Osteoblast (primary cell): ENCODE results near the gene CGRRF1. TPM values are rescaled to one million over a fixed set of nuclear protein-coding genes. Genes with fewer than 3 reads are reported as not detected.

ENCODE experiments used
- DNase-seq: peaks from one replicate; pipeline ENCODE4 v3.0.0; 2011; ENCODE audit warnings: low spot score, mixed read lengths; ENCODE audit not compliant: insufficient read length; ENCODE audit errors: missing footprints
- H2AFZ ChIP-seq: 2 replicates; pipeline ENCODE4 v1.6.0; 2011; ENCODE audit warnings: mild to moderate bottlenecking, low read length
- H3K27ac ChIP-seq: 2 replicates; pipeline ENCODE4 v1.5.1; 2011; ENCODE audit warnings: mild to moderate bottlenecking, low read depth, low read length, moderate library complexity
- H3K27me3 ChIP-seq: 2 replicates; pipeline ENCODE4 v1.6.0; 2012; ENCODE audit warnings: mild to moderate bottlenecking, control low read depth, inconsistent platforms, low read length, moderate library complexity; ENCODE audit not compliant: insufficient read depth
- H3K36me3 ChIP-seq: 2 replicates; pipeline ENCODE4 v1.5.1; 2011; ENCODE audit warnings: mild to moderate bottlenecking, low read length, control low read depth, moderate library complexity; ENCODE audit not compliant: insufficient read depth
- H3K4me1 ChIP-seq: 2 replicates; pipeline ENCODE4 v1.5.1; 2011; ENCODE audit warnings: mild to moderate bottlenecking, low read length, control low read depth, moderate library complexity; ENCODE audit not compliant: insufficient read depth
- H3K4me2 ChIP-seq: 2 replicates; pipeline ENCODE4 v1.6.0; 2011; ENCODE audit warnings: mild to moderate bottlenecking, low read length; ENCODE audit not compliant: insufficient read depth
- H3K4me3 ChIP-seq: fragments of 200-600 bp; sonication (generic); 3 replicates; pipeline ENCODE4 v1.5.1; 2012; ENCODE audit warnings: mild to moderate bottlenecking, low read length, inconsistent platforms; ENCODE audit not compliant: insufficient read depth
- H3K79me2 ChIP-seq: 2 replicates; pipeline ENCODE4 v1.6.0; 2012; ENCODE audit warnings: mild to moderate bottlenecking, low read length, control low read depth, inconsistent platforms; ENCODE audit not compliant: insufficient read depth
- H3K9me3 ChIP-seq: 2 replicates; pipeline ENCODE4 v1.5.1; 2011; ENCODE audit warnings: low read depth, low read length, control low read depth
- H4K20me1 ChIP-seq: 2 replicates; pipeline ENCODE4 v1.6.0; 2012; ENCODE audit warnings: mild to moderate bottlenecking, low read length, control low read depth; ENCODE audit not compliant: insufficient read depth
- total RNA-seq: library from RNA; depleted of rRNA; stranded (reverse); fragments of >200 nt; gene quantifications from 2 replicates; pipeline ENCODE4 v1.2.3, GENCODE V29; 2012
- TF ChIP-seq, protein P1 (sequence below): IDR thresholded peaks from 2 replicates; pipeline ENCODE4 v1.5.1; 2011; ENCODE audit warnings: mild to moderate bottlenecking, low read depth, low read length, moderate library complexity; ENCODE audit errors: extremely low read depth

Gene CGRRF1, protein sequence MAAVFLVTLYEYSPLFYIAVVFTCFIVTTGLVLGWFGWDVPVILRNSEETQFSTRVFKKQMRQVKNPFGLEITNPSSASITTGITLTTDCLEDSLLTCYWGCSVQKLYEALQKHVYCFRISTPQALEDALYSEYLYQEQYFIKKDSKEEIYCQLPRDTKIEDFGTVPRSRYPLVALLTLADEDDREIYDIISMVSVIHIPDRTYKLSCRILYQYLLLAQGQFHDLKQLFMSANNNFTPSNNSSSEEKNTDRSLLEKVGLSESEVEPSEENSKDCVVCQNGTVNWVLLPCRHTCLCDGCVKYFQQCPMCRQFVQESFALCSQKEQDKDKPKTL
- 15.9 and 17.4 TPM in 2 replicates for total RNA-seq

DNA sequence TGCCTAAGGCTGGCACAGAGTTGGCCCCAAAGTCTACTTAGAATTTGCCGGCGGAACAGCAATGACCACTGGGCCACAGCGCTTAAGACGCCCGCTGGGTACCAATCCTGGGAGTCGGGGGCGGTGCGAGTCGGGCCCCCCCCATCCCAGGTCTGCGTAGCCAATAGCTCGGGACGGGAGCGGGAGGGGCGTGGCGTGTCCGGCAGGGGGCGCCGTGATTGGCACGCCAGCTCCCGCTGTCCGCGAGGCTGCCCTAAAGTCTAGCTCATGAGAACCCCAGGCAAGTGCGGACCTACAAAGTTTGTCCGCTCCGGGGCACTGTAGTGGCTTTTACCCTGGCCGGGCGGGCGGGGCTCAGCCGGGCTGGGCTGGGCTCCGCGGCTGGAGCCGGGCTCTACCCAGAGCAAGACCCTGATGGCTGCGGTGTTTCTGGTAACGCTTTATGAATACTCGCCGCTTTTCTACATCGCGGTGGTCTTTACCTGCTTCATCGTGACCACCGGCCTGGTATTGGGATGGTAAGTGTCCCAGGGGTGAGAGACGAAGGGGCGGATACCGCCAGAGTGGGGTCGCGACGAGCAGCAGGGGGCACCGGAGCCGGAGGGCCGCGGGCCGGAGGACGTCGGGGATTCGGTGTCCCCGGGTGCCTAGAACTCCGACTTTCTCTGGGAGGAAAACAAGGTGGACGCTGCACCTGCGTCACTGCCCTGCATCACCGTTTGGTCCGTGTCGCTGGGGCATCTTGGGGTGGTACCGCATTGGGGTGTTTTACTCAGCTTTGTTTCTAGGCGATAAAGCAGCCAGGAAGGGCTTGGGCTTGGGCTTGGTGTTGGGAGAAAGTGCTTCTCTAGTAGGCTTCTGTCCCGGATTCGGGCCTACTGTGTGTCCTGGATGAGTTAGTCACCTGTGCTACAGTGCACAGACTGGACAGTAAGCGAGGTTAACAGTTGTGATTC is at the start of gene CGRRF1:
Gene CGRRF1, plus strand, starts transcription at position 361 of the 956 bp plus-strand sequence. Its CDS starts 54 bp downstream, at position 415.
- peak within 1 kb of the TSS; percentile 80 for H3K27ac ChIP-seq
- H3K4me3 ChIP-seq = peak within 1 kb of the TSS; percentile 90
- TF ChIP-seq, protein P1, sequence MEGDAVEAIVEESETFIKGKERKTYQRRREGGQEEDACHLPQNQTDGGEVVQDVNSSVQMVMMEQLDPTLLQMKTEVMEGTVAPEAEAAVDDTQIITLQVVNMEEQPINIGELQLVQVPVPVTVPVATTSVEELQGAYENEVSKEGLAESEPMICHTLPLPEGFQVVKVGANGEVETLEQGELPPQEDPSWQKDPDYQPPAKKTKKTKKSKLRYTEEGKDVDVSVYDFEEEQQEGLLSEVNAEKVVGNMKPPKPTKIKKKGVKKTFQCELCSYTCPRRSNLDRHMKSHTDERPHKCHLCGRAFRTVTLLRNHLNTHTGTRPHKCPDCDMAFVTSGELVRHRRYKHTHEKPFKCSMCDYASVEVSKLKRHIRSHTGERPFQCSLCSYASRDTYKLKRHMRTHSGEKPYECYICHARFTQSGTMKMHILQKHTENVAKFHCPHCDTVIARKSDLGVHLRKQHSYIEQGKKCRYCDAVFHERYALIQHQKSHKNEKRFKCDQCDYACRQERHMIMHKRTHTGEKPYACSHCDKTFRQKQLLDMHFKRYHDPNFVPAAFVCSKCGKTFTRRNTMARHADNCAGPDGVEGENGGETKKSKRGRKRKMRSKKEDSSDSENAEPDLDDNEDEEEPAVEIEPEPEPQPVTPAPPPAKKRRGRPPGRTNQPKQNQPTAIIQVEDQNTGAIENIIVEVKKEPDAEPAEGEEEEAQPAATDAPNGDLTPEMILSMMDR = peak; percentile 32
- no peaks in the 10 kb centered on the region for H3K36me3 ChIP-seq
- H3K27me3 ChIP-seq = no peaks in the 10 kb centered on the region
- no peaks in the 10 kb centered on the region for H4K20me1 ChIP-seq
- DNase-seq = peak; percentile 98
- H3K4me2 ChIP-seq = peak within 1 kb of the TSS; percentile 81
- H3K4me1 ChIP-seq = peaks cover 8% of the 10 kb centered on the region
- H3K9me3 ChIP-seq = no peaks in the 10 kb centered on the region
- H2AFZ ChIP-seq = peak within 1 kb of the TSS; percentile 92
- peaks cover 49% of the 10 kb centered on the region for H3K79me2 ChIP-seq

DNA sequence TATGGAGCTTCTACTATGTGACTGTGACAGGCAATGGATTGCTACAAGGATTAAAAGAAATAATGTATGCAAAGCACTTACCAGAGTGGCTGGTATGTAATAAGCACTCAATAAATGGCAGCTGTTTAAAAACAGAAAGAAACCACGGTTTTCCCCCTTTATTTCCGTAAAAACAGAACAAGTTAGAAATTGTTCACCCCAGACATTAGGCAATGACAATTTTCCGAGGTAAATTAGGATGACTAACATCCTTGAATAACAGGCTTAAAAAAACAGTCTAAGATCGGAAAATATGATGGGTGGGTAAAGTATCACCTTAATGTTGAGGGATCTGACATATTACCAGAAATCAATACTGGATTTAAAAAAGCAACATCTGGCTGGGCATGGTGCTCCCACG is 47.7 kb upstream of the CGRRF1 start:
- H3K79me2 ChIP-seq = no peaks in the 10 kb centered on the region
- no peaks in the 10 kb centered on the region for H3K27me3 ChIP-seq
- H3K9me3 ChIP-seq = no peaks in the 10 kb centered on the region
- no peaks in the 10 kb centered on the region for H3K36me3 ChIP-seq
- H3K27ac ChIP-seq = no peak overlapping the region
- H3K4me2 ChIP-seq = peak overlapping the region; percentile 14
- TF ChIP-seq, protein P1 = no peak
- H3K4me1 ChIP-seq = peaks cover 6% of the 10 kb centered on the region
- no peaks in the 10 kb centered on the region for H4K20me1 ChIP-seq
- H2AFZ ChIP-seq = no peak overlapping the region
- H3K4me3 ChIP-seq = no peak overlapping the region
- peak; percentile 82 for DNase-seq

DNA sequence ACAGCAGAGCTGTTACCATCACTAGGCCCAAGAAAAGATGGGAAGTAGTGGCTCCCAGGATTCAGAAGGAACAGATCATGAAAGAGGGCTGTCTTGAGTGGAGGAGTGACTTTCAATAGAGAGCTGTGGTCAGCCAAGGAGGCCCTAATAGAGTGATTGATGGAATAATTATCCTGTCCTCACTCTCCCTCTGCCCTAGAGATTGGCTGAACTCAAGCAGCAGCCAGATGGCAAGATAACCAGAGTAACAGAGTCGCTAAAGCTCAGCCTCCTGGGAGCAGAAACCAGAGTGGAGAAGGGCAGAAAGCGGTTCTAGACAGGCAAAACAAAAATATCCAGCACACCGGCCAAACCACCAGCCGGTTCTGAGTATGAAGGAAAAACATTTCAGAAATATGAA is 44.1 kb upstream of the CGRRF1 start:
- Histone ChIP-seq H2AFZ (no peak overlapping the region), H3K4me3 (no peak overlapping the region), H3K27ac (no peak overlapping the region), H3K79me2 (no peaks in the 10 kb centered on the region), H3K36me3 (no peaks in the 10 kb centered on the region), H3K4me2 (no peak overlapping the region), H3K27me3 (no peaks in the 10 kb centered on the region), H4K20me1 (no peaks in the 10 kb centered on the region), H3K4me1 (peaks cover 11% of the 10 kb centered on the region), H3K9me3 (peaks cover 2% of the 10 kb centered on the region)
- no peak for DNase-seq
- TF ChIP-seq, protein P1 = no peak

DNA sequence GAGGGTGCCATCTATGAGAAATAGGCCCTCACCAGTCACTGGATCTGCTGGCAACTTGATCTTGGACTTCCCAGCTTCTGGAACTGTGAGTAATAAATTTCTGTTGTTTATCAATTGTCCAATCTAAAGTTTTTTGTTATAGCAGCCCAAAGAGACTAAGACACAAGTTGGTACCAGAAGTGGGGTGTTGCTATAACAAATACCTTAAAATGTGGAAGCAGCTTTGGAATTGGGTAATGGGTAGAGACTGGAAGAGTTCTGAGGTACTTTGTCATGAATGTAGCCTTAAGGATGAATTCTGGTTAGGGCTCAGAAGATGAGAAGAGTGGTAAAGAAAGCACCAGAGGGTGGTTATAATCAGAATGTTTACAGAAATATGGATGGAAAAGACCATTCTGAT is 42.4 kb upstream of the CGRRF1 start:
- H3K4me1 ChIP-seq = peaks cover 10% of the 10 kb centered on the region
- DNase-seq = no peak
- no peaks in the 10 kb centered on the region for H3K27me3 ChIP-seq
- peaks cover 6% of the 10 kb centered on the region for H3K36me3 ChIP-seq
- H4K20me1 ChIP-seq = no peaks in the 10 kb centered on the region
- H2AFZ ChIP-seq = no peak overlapping the region
- H3K4me3 ChIP-seq = no peak overlapping the region
- H3K4me2 ChIP-seq = no peak overlapping the region
- peaks cover 2% of the 10 kb centered on the region for H3K9me3 ChIP-seq
- no peaks in the 10 kb centered on the region for H3K79me2 ChIP-seq
- TF ChIP-seq, protein P1 = no peak
- no peak overlapping the region for H3K27ac ChIP-seq
